BLaER1 treated with 17β-estradiol and CSF1 and Interleukin-3, amounts not matched to agents 10 nM and 100 nM (cell line): Measurements from ENCODE around the gene GGA1.
"Not testable (repeated sequence)": the region's sequence is repeated elsewhere in the genome, so short reads cannot be mapped to it uniquely, and the experiment has no call there.

Source experiments
- H3K27ac ChIP-seq, 11 experiments: shearing (Covaris generic); formaldehyde crosslinking; 2 replicates each; pipeline ENCODE4 v1.8.1; 2022
- H3K27me3 ChIP-seq, 11 experiments: shearing (Covaris generic); formaldehyde crosslinking; 2 replicates each; pipeline ENCODE4 v1.8.1; 2022
- H3K36me3 ChIP-seq, 11 experiments: shearing (Covaris generic); formaldehyde crosslinking; 2 replicates each; pipeline ENCODE4 v1.8.1; 2022
- H3K4me1 ChIP-seq, 10 experiments: shearing (Covaris generic); formaldehyde crosslinking; 2 replicates each; pipeline ENCODE4 v1.8.1; 2022
- H3K4me2 ChIP-seq, 11 experiments: shearing (Covaris generic); formaldehyde crosslinking; 2 replicates each; pipeline ENCODE4 v1.8.1; 2022
- H3K4me3 ChIP-seq, 10 experiments: shearing (Covaris generic); formaldehyde crosslinking; 2 replicates each; pipeline ENCODE4 v1.8.1; 2022
- H3K9ac ChIP-seq, 11 experiments: shearing (Covaris generic); formaldehyde crosslinking; 2 replicates each; pipeline ENCODE4 v1.8.1; 2022
- H3K9me3 ChIP-seq, 11 experiments: shearing (Covaris generic); formaldehyde crosslinking; replicated peaks in 1 of 11; 2 replicates each; pipeline ENCODE4 v1.8.1; 2022
- H4K20me1 ChIP-seq, 11 experiments: shearing (Covaris generic); formaldehyde crosslinking; 2 replicates each; pipeline ENCODE4 v1.8.1; 2022
- Cebpa-rat ChIP-seq, 11 experiments: shearing (Covaris generic); IDR thresholded peaks; 2 replicates each; pipeline ENCODE4 v1.8.1; 2022

Gene GGA1

GRCh38 chr22:37655252-37655563 is 46.6 kb downstream of the GGA1 start:
- Histone ChIP-seq H4K20me1 (peaks cover 13 to 77% (median 16%) of the 10 kb centered on the region in 11 experiments; a peak in 21 of 22 replicates), H3K9me3 (no peaks in the 10 kb centered on the region), H3K4me1 (peaks cover 17 to 30% (median 18%) of the 10 kb centered on the region in 10 experiments), H3K4me2 (no peak overlapping the region), H3K36me3 (peaks cover 39 to 55% (median 45%) of the 10 kb centered on the region in 11 experiments), H3K4me3 (no peak overlapping the region), H3K27me3 (no peaks in the 10 kb centered on the region), H3K9ac (no peak overlapping the region), H3K27ac (no peak overlapping the region)
- no peak for TF ChIP-seq Cebpa-rat (IDR thresholded peaks at IDR 0.05)

GRCh38 chr22:37656583-37656982 is 47.9 kb downstream of the GGA1 start:
- H3K4me2 ChIP-seq, H3K9me3 ChIP-seq, H3K27me3 ChIP-seq, H3K4me3 ChIP-seq: not testable (repeated sequence)
- Histone ChIP-seq H3K27ac (peak overlapping the region in 3 of 11 experiments; percentile 13 to 40 (median 38); a peak in 3 of 22 replicates), H3K36me3 (peaks cover 26 to 42% (median 32%) of the 10 kb centered on the region in 11 experiments), H3K9ac (0 out of 22 replicates have a peak overlapping the region, but pooled peaks of 2 of the 11 experiments have one; percentile 20 to 31), H3K4me1 (peaks cover 31 to 44% (median 32%) of the 10 kb centered on the region in 10 experiments), H4K20me1 (peaks cover 19 to 77% (median 29%) of the 10 kb centered on the region in 11 experiments; a peak in 21 of 22 replicates)

DNA sequence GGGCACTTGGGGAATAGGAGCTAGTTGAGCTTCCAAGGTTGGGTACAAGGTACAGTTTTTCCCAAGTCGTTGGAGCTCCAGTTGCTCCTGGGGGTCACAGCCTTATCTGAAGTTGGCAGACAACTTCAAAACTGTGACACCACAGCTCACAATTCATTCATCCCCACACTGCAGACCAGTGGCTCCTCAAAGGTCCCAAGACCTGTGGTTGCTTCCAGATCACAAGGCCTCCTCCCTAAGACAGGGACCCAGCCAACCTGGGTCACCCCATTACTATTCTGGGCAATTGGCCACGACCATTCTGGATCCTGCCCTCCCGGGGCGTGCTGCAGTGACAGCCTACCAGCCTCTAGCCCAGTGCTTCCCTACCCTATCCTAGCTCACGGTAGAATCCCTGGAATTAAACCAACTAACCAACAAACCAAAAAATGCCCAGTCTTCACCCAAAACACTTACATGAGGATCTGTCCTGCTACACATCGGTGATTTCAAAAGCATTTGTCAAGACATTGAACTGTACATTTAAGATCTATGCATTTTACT is 49.0 kb downstream of the GGA1 start:
- Histone ChIP-seq H3K27ac (peak overlapping the region in 10 of 11 experiments; percentile 16 to 92 (median 55); a peak in 17 of 22 replicates), H3K9ac (peak overlapping the region; percentile 31 to 95 (median 82); a peak in 21 of 22 replicates), H3K4me3 (peak overlapping the region; percentile 42 to 98 (median 82))

DNA sequence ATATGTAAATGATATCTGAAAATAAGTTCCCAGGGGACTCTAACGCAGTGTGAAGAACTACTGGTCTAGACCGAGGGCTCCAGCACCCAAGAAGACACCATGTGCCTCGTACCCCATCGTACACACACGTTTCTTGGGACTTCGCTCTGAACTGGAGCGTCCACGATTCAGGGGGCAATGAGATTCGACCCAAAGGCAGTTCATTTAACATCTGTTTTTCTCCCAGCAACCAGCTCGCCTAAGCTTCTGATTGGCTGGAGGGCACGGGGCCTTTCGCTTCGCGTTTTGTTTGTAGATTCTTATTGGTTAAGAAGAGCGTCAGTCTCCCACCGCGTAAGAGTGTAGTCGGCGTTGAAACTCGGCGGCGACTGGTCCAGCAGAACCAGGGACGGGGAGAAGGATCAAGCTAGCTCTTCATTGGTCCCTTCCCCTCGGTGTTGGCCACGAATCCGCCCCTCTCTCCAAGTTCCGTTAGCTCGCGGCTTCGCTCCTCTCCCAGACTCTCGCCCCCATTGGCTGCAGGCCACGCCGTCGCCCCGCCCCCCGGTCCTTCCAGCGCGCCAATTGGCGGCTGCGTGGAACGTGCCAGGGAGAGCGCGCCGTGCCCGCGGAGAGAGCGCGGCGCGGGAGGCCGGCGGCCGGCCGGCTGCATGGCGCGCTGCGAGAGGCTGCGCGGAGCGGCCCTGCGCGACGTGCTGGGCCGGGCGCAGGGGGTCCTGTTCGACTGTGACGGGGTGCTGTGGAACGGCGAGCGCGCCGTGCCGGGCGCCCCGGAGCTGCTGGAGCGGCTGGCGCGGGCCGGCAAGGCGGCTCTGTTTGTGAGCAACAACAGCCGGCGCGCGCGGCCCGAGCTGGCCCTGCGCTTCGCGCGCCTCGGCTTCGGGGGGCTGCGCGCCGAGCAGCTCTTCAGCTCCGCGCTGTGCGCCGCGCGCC is 49.8 kb downstream of the GGA1 start, which contains the start of gene PDXP:
Gene PDXP, plus strand, starts transcription at position 591 of the 933 bp plus-strand sequence. Its CDS starts 60 bp downstream, at position 651.
- peak within 1 kb of the TSS; percentile 36 to 92 (median 87); a peak in 21 of 22 replicates for H3K27ac ChIP-seq
- peak within 1 kb of the TSS; percentile 91 to 100 (median 98) for H3K4me2 ChIP-seq
- no peak for TF ChIP-seq Cebpa-rat (IDR thresholded peaks at IDR 0.05)

More for the DNA sequence above, 49.0 kb downstream of the GGA1 start:
- peaks cover 16 to 77% (median 40%) of the 10 kb centered on the region in 11 experiments; a peak in 21 of 22 replicates for H4K20me1 ChIP-seq
- peak overlapping the region; percentile 70 to 98 (median 81) for H3K4me2 ChIP-seq
- no peaks in the 10 kb centered on the region for H3K9me3 ChIP-seq
- H3K36me3 ChIP-seq, result peaks cover 19 to 31% (median 22%) of the 10 kb centered on the region in 11 experiments
- peaks cover 42 to 55% (median 43%) of the 10 kb centered on the region in 10 experiments for H3K4me1 ChIP-seq
- H3K27me3 ChIP-seq, result no peaks in the 10 kb centered on the region
- TF ChIP-seq Cebpa-rat (IDR thresholded peaks at IDR 0.05), result no peak

DNA sequence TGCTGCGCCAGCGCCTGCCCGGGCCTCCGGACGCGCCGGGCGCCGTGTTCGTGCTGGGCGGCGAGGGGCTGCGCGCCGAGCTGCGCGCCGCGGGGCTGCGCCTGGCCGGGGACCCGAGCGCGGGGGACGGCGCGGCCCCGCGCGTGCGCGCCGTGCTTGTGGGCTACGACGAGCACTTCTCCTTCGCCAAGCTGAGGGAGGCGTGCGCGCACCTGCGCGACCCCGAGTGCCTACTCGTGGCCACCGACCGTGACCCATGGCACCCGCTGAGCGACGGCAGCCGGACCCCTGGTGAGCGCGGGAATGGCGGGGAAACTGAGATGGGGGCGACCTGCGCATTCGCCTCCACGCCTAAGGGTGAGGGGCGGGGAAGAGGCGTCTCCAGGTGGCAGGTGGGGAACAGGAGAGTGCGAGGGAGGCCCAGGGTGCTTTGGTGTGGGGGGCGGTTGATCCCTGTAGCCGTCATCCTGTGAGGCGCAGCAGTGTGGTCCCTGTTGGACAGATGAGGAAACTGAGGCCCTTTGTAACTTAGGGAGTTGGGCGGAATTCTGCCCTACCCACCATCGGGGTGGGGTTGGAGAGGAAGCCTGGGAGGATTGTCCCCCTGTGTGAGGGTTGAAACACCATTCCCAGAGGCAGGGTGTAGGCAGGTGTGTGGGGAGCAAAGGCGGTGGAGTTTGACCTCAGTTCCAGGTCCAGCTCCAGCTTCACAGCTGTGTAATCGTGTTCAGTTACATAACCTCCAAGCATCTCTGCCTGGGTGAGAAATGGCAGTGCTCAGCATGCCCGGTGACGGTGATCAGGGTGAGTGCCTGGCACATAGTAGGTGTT is 50.6 kb downstream of the GGA1 start:
- Histone ChIP-seq H3K4me2 (peak overlapping the region; percentile 91 to 100 (median 98)), H3K27ac (peak overlapping the region; percentile 36 to 92 (median 87); a peak in 21 of 22 replicates), H3K36me3 (peaks cover 4 to 19% (median 12%) of the 10 kb centered on the region in 11 experiments; a peak in 20 of 22 replicates), H4K20me1 (peaks cover 4 to 61% (median 53%) of the 10 kb centered on the region in 11 experiments; a peak in 21 of 22 replicates), H3K9me3 (no peaks in the 10 kb centered on the region), H3K4me1 (peaks cover 55 to 69% (median 58%) of the 10 kb centered on the region in 10 experiments), H3K4me3 (peak overlapping the region; percentile 73 to 98 (median 87)), H3K27me3 (no peaks in the 10 kb centered on the region), H3K9ac (peak overlapping the region; percentile 80 to 95 (median 91))
- TF ChIP-seq Cebpa-rat (IDR thresholded peaks at IDR 0.05), result no peak

More for the DNA sequence above, 49.8 kb downstream of the GGA1 start, which contains the start of gene PDXP:
- H3K36me3 ChIP-seq, result peaks cover 12 to 24% (median 17%) of the 10 kb centered on the region in 11 experiments
- H3K27me3 ChIP-seq, result no peaks in the 10 kb centered on the region
- H3K4me3 ChIP-seq, result peak within 1 kb of the TSS; percentile 73 to 98 (median 87)
- H3K9me3 ChIP-seq, result no peaks in the 10 kb centered on the region
- H3K4me1 ChIP-seq, result peaks cover 47 to 62% (median 50%) of the 10 kb centered on the region in 10 experiments
- peak within 1 kb of the TSS; percentile 80 to 95 (median 91) for H3K9ac ChIP-seq
- peaks cover 10 to 70% (median 45%) of the 10 kb centered on the region in 11 experiments; a peak in 21 of 22 replicates for H4K20me1 ChIP-seq

GRCh38 chr22:37659897-37660708 is 51.5 kb downstream of the GGA1 start:
- H3K9me3 ChIP-seq, result no peaks in the 10 kb centered on the region

DNA sequence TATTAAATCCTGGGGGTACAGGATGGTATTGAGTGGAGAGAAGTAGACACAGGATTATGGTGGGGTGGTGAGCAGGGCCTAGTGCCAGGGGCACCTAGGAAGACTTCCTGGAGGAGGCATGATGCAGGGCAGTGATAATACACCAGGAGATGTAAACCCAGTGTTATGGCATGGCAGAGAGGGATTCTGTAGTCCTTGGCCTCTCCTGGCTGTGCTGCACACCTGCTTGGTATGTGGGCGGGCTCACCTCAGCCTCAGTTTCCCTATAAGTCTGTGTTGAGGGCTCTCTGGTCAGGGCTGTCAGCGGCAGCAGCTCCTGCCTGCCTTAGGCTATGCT is 52.0 kb downstream of the GGA1 start:
- Histone ChIP-seq H3K27me3 (no peaks in the 10 kb centered on the region), H4K20me1 (peaks cover 4 to 71% (median 66%) of the 10 kb centered on the region in 11 experiments; a peak in 21 of 22 replicates)

More at GRCh38 chr22:37659897-37660708, 51.5 kb downstream of the GGA1 start:
- Histone ChIP-seq H3K4me2 (peak overlapping the region; percentile 91 to 100 (median 98)), H3K4me1 (peaks cover 55 to 69% (median 59%) of the 10 kb centered on the region in 10 experiments), H4K20me1 (peaks cover 4 to 65% (median 61%) of the 10 kb centered on the region in 11 experiments; a peak in 21 of 22 replicates), H3K36me3 (peaks cover 2 to 21% (median 16%) of the 10 kb centered on the region in 11 experiments; a peak in 20 of 22 replicates), H3K4me3 (peak overlapping the region; percentile 73 to 98 (median 87)), H3K9ac (peak overlapping the region; percentile 80 to 95 (median 91)), H3K27me3 (no peaks in the 10 kb centered on the region), H3K27ac (peak overlapping the region in 7 of 11 experiments; percentile 83 to 92 (median 90); a peak in 9 of 22 replicates)
- TF ChIP-seq Cebpa-rat (IDR thresholded peaks at IDR 0.05), result no peak

More for the DNA sequence above, 52.0 kb downstream of the GGA1 start:
- Histone ChIP-seq H3K9me3 (no peaks in the 10 kb centered on the region), H3K27ac (0 out of 22 replicates have a peak overlapping the region, but pooled peaks of 1 of the 11 experiments have one; percentile 59), H3K36me3 (peaks cover 8 to 27% (median 21%) of the 10 kb centered on the region in 11 experiments), H3K9ac (peak overlapping the region; percentile 54 to 95 (median 91); a peak in 19 of 22 replicates), H3K4me3 (peak overlapping the region in 9 of 10 experiments; percentile 76 to 98 (median 87); a peak in 17 of 20 replicates), H3K4me1 (peaks cover 55 to 69% (median 59%) of the 10 kb centered on the region in 10 experiments), H3K4me2 (peak overlapping the region; percentile 91 to 100 (median 98))
- no peak for TF ChIP-seq Cebpa-rat (IDR thresholded peaks at IDR 0.05)
